Measurements from ENCODE around the gene PPT1. TPM values are rescaled to one million over a fixed set of nuclear protein-coding genes. Genes with fewer than 3 reads are reported as not detected.
A peak's percentile ranks its signal among the peaks of the same experiment; 100 is the strongest.

The PPT1 gene
- total and polyA plus RNA-seq, 4 donors = 73.2 to 152 (median 125) TPM

- ATAC-seq (ENCODE audit: insufficient read depth, low FRiP score) (no peak), DNase-seq (no peak)
- TF ChIP-seq CTCF (IDR thresholded peaks at IDR 0.05; ENCODE audit: control extremely low read depth, extremely low read depth) = no peak
- no peak overlapping the region for H3K9ac ChIP-seq (ENCODE audit: insufficient read depth in 1 of 2, low read length in 2 of 2)
- no peaks in the 10 kb centered on the region for H3K36me3 ChIP-seq (ENCODE audit: control insufficient read depth in 4 of 4, insufficient read depth in 4 of 4, low read length in 4 of 4)
- 91 to 93% methylated on average over 7 of the region's 7 CpGs for WGBS, 2 donors
- H3K4me1 ChIP-seq (ENCODE audit: control insufficient read depth in 5 of 5, insufficient read depth in 5 of 5, low read length in 5 of 5) = no peaks in the 10 kb centered on the region
- H3K27me3 ChIP-seq (ENCODE audit: control insufficient read depth in 3 of 3, insufficient read depth in 3 of 3, low read length in 2 of 3) = no peaks in the 10 kb centered on the region
- no peak overlapping the region for H3K4me3 ChIP-seq
- no peak overlapping the region for H3K27ac ChIP-seq (ENCODE audit: low read depth in 1 of 2, low read length in 1 of 2)
- H3K9me3 ChIP-seq (ENCODE audit: control insufficient read depth in 4 of 4, insufficient read depth in 3 of 4, low read length in 3 of 4) = no peaks in the 10 kb centered on the region
These were observed 23.1 kb upstream of the PPT1 start for GRCh38 chr1:40120128-40120527.

DNA sequence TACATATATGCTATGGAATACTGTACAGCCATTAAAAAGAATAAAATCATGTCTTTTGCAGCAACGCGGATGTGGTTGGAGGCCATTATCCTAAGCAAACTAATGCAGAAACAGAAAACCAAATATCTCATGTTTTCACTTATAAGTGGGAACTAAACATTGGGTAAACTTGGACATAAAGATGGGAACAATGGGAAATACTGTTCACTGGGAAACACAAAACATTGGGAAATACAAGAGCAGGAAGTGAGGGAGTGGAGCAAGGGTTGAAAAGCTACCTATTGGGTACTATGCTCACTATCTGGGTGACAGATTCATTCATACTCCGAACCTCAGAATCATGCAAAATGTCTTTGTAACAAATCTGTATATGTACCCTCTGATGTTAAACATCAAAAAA is 17.3 kb upstream of the PPT1 start:
- Histone ChIP-seq H3K27me3 (ENCODE audit: control insufficient read depth in 3 of 3, insufficient read depth in 3 of 3, low read length in 2 of 3) (no peaks in the 10 kb centered on the region), H3K36me3 (ENCODE audit: control insufficient read depth in 4 of 4, insufficient read depth in 4 of 4, low read length in 4 of 4) (no peaks in the 10 kb centered on the region), H3K27ac (ENCODE audit: low read depth in 1 of 2, low read length in 1 of 2) (no peak overlapping the region), H3K4me3 (no peak overlapping the region), H3K9ac (ENCODE audit: insufficient read depth in 1 of 2, low read length in 2 of 2) (no peak overlapping the region), H3K4me1 (ENCODE audit: control insufficient read depth in 5 of 5, insufficient read depth in 5 of 5, low read length in 5 of 5) (no peaks in the 10 kb centered on the region), H3K9me3 (ENCODE audit: control insufficient read depth in 4 of 4, insufficient read depth in 3 of 4, low read length in 3 of 4) (peaks cover 0 to 7% (median 3%) of the 10 kb centered on the region in 4 donors)
- TF ChIP-seq CTCF (IDR thresholded peaks at IDR 0.05; ENCODE audit: control extremely low read depth, extremely low read depth) = no peak
- DNase-seq = no peak
- WGBS, 2 donors = 93 to 96% methylated on average over 3 of the region's 3 CpGs
- ATAC-seq (ENCODE audit: insufficient read depth, low FRiP score) = no peak

GRCh38 chr1:40110389-40110788 is 13.3 kb upstream of the PPT1 start:
- peaks cover 0 to 8% (median 4%) of the 10 kb centered on the region in 4 donors for H3K9me3 ChIP-seq (ENCODE audit: control insufficient read depth in 4 of 4, insufficient read depth in 3 of 4, low read length in 3 of 4)
- H3K4me3 ChIP-seq = no peak overlapping the region
- no peak for TF ChIP-seq CTCF (IDR thresholded peaks at IDR 0.05; ENCODE audit: control extremely low read depth, extremely low read depth)
- ATAC-seq (ENCODE audit: insufficient read depth, low FRiP score) (no peak), DNase-seq (no peak)
- no peak overlapping the region for H3K27ac ChIP-seq (ENCODE audit: low read depth in 1 of 2, low read length in 1 of 2)
- H3K4me1 ChIP-seq (ENCODE audit: control insufficient read depth in 5 of 5, insufficient read depth in 5 of 5, low read length in 5 of 5) = no peaks in the 10 kb centered on the region
- no peak overlapping the region for H3K9ac ChIP-seq (ENCODE audit: insufficient read depth in 1 of 2, low read length in 2 of 2)
- no peaks in the 10 kb centered on the region for H3K36me3 ChIP-seq (ENCODE audit: control insufficient read depth in 4 of 4, insufficient read depth in 4 of 4, low read length in 4 of 4)
- no peaks in the 10 kb centered on the region for H3K27me3 ChIP-seq (ENCODE audit: control insufficient read depth in 3 of 3, insufficient read depth in 3 of 3, low read length in 2 of 3)

GRCh38 chr1:40107290-40107959 is 10.4 kb upstream of the PPT1 start:
- 74 to 90% methylated on average over 6 of the region's 6 CpGs for WGBS, 2 donors
- Histone ChIP-seq H3K27ac (ENCODE audit: low read depth in 1 of 2, low read length in 1 of 2) (no peak overlapping the region), H3K9ac (ENCODE audit: insufficient read depth in 1 of 2, low read length in 2 of 2) (no peak overlapping the region), H3K4me3 (no peak overlapping the region), H3K27me3 (ENCODE audit: control insufficient read depth in 3 of 3, insufficient read depth in 3 of 3, low read length in 2 of 3) (no peaks in the 10 kb centered on the region), H3K9me3 (ENCODE audit: control insufficient read depth in 4 of 4, insufficient read depth in 3 of 4, low read length in 3 of 4) (peaks cover 0 to 9% (median 6%) of the 10 kb centered on the region in 4 donors), H3K36me3 (ENCODE audit: control insufficient read depth in 4 of 4, insufficient read depth in 4 of 4, low read length in 4 of 4) (no peaks in the 10 kb centered on the region), H3K4me1 (ENCODE audit: control insufficient read depth in 5 of 5, insufficient read depth in 5 of 5, low read length in 5 of 5) (no peaks in the 10 kb centered on the region)
- no peak for TF ChIP-seq CTCF (IDR thresholded peaks at IDR 0.05; ENCODE audit: control extremely low read depth, extremely low read depth)
- DNase-seq (peak; percentile 29 to 46 (median 31)), ATAC-seq (ENCODE audit: insufficient read depth, low FRiP score) (peak; percentile 77)

Data from lung (tissue), 12 donors.